ENCODE data around the gene NUDT15.

- TF ChIP-seq CTCF (IDR thresholded peaks at IDR 0.05; ENCODE audit: insufficient read depth, low read length, poor library complexity, severe bottlenecking) (no peak), EZH2phosphoT487 (conservative IDR thresholded peaks at IDR 0.05; ENCODE audit: low read length) (no peak)
Observed at GRCh38 chr13:48042894-48043293, 5.4 kb downstream of the NUDT15 start.
